Activated naive CD4-positive, alpha-beta T cell treated with anti-CD3 and anti-CD28 coated beads for 36 hours (primary cell): ENCODE data around the gene CRMP1. TPM values are rescaled to one million over a fixed set of nuclear protein-coding genes. Genes with fewer than 3 reads are reported as not detected.

Experiments used
- CTCF ChIA-PET: fragments of 350-600 bp; sonication (Branson Sonifier 250); formaldehyde crosslinking; loops from one replicate; lab custom pipeline; 2021; ENCODE audit warnings: antibody characterized with exemption; lab: Charles Lee
- DNase-seq: peaks from one replicate; pipeline ENCODE4 v3.0.0-alpha.2; 2020
- H3K27ac Mint-ChIP-seq: one replicate; pipeline ENCODE4 v1.8.0; 2021; ENCODE audit warnings: mild to moderate bottlenecking, mixed read lengths
- H3K27me3 Mint-ChIP-seq: one replicate; pipeline ENCODE4 v1.8.0; 2021; ENCODE audit warnings: low read depth, mixed read lengths
- H3K36me3 Mint-ChIP-seq: one replicate; pipeline ENCODE4 v1.8.0; 2021; ENCODE audit warnings: low read depth, mixed read lengths
- H3K4me1 Mint-ChIP-seq: one replicate; pipeline ENCODE4 v1.8.0; 2021; ENCODE audit warnings: low read depth, mixed read lengths
- H3K4me3 Mint-ChIP-seq: one replicate; pipeline ENCODE4 v1.8.0; 2021; ENCODE audit warnings: mild to moderate bottlenecking, moderate library complexity, mixed read lengths
- H3K9me3 Mint-ChIP-seq: one replicate; pipeline ENCODE4 v1.8.0; 2021; ENCODE audit warnings: mixed read lengths
- intact Hi-C: fragments of 100-400 bp; cut with micrococcal nuclease; formaldehyde crosslinking; loops from one replicate; pipeline ENCODE4 v1.15.1; 2023
- total RNA-seq, 2 experiments: library from RNA; stranded (reverse); gene quantifications; one replicate each; pipeline ENCODE4 v1.2.3, GENCODE V29; 2021

CRMP1 gene
- total RNA-seq, 2 experiments from 2014 or later, result not detected

DNA sequence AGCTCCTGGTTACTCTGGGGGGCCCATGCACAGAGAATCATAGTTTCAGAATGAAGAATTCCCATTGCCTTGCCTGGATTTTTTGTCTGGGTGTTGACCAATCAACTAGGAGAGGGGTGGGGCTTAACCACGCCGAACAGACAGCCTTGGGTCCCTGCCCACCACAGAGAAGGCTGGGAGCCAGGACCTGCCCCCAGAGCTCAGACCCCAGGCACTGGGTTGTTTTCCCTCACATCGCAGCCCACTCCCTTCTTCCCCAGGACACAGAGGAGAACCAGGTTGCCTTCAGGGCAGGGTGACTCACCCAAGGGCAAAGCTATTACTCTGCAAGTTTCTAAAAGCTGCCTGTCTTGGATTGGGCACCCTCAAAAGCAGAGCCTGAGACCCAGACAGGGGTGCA is 23.3 kb upstream of the CRMP1 start:
- CTCF ChIA-PET, result interaction anchor here (0.6 kb wide), 1 partner anchor 719 kb away, joined by 3 read pairs; no protein-coding TSS in a partner anchor

DNA sequence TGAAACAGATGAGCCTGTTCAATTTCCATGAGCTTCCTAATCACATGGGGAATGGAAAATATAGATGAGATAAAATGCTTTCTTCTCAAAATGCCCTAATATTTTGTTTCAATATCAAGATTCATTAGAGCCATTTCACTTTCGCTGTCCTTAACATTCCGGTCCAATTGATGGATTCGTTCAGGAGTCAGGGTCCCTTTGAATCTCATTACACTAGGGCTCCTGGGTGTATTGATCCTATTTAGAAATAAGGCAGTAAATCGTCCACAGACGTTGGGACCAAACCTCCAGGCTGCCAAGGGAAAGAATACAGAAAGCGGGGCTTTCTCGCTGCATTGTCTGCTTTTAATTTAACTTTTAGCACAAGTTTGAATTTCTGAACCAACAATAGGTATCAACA is 20.6 kb upstream of the CRMP1 start:
- no peaks in the 10 kb centered on the region for H3K4me1 Mint-ChIP-seq

More for the DNA sequence above, 23.3 kb upstream of the CRMP1 start:
- intact Hi-C loops, result no loop called here
- H3K27ac Mint-ChIP-seq, result no peak overlapping the region
- H3K9me3 Mint-ChIP-seq, result peaks cover 3% of the 10 kb centered on the region
- no peak for DNase-seq
- no peaks in the 10 kb centered on the region for H3K36me3 Mint-ChIP-seq
- H3K4me3 Mint-ChIP-seq, result no peak overlapping the region
- H3K27me3 Mint-ChIP-seq, result peaks cover under 1% of the 10 kb centered on the region
- no peaks in the 10 kb centered on the region for H3K4me1 Mint-ChIP-seq

DNA sequence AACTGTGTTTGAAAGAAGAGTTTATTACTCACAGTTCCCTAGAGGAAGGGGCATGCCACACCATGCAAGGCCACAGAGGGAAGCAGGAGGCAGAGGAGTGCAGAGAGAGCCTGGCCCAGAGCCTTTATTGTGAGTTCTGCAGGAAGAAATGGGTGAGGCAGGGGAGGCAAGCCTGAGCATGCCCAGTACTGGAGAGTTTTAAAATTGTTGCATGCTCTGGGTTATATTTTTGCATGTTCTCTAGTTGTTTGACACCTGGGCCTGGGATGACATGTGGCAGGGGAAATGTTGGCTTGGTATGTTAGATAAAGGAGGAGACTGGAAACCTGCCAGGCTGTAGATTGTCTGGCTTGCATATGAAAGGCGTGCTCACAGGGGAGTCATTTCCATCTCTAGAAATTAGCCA is 19.7 kb upstream of the CRMP1 start:
- no peaks in the 10 kb centered on the region for H3K36me3 Mint-ChIP-seq
- no peak overlapping the region for H3K4me3 Mint-ChIP-seq
- intact Hi-C loops, result no loop called here
- no peak overlapping the region for H3K27ac Mint-ChIP-seq
- DNase-seq, result no peak
- H3K27me3 Mint-ChIP-seq, result peaks cover 2% of the 10 kb centered on the region
- CTCF ChIA-PET, result no interaction called here
- H3K4me1 Mint-ChIP-seq, result no peaks in the 10 kb centered on the region
- peaks cover 15% of the 10 kb centered on the region for H3K9me3 Mint-ChIP-seq

More for the DNA sequence above, 20.6 kb upstream of the CRMP1 start:
- H3K4me3 Mint-ChIP-seq, result no peak overlapping the region
- DNase-seq, result no peak
- H3K27ac Mint-ChIP-seq, result no peak overlapping the region
- no peaks in the 10 kb centered on the region for H3K36me3 Mint-ChIP-seq
- H3K9me3 Mint-ChIP-seq, result peaks cover 12% of the 10 kb centered on the region
- CTCF ChIA-PET, result no interaction called here
- intact Hi-C loops, result no loop called here
- H3K27me3 Mint-ChIP-seq, result peaks cover 2% of the 10 kb centered on the region

DNA sequence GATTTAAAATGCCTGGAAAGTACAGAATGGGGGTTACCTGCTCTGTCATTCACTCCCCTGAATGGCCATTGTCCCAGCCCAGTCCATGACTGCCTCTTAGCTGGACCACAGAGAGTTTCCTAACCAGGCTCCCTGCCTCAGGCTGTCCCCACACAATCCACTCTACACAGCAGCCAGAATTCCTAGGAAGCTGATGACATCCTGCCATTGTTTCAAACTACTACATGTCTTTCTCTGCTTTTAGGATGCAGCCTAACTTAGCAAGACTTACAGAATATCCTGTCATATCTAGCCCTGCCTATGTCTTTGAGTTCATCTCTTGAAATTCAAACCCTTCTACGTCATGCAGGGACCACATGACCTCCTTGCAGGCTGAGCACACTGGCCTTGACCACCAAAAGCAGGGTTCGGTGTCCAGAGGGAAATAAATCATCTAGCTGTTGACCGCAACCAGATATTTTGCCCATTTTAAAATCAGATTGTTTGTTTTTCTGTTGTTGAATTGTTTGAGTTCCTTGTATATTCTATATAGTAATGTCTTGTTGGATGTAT is 16.1 kb upstream of the CRMP1 start:
- DNase-seq, result no peak
- peaks cover 16% of the 10 kb centered on the region for H3K27me3 Mint-ChIP-seq
- H3K27ac Mint-ChIP-seq, result no peak overlapping the region
- H3K4me3 Mint-ChIP-seq, result no peak overlapping the region
- H3K36me3 Mint-ChIP-seq, result no peaks in the 10 kb centered on the region
- intact Hi-C loops, result no loop called here
- CTCF ChIA-PET, result no interaction called here
- H3K4me1 Mint-ChIP-seq, result no peaks in the 10 kb centered on the region
- H3K9me3 Mint-ChIP-seq, result peaks cover 21% of the 10 kb centered on the region

GRCh38 chr4:5906191-5906590 is 13.3 kb upstream of the CRMP1 start:
- H3K9me3 Mint-ChIP-seq, result peaks cover 18% of the 10 kb centered on the region
- H3K4me1 Mint-ChIP-seq, result no peaks in the 10 kb centered on the region
- no peak for DNase-seq
- CTCF ChIA-PET, result interaction anchor here (0.6 kb wide), 1 partner anchor 13 kb away, joined by 4 read pairs; no protein-coding TSS in a partner anchor
- H3K27me3 Mint-ChIP-seq, result peaks cover 19% of the 10 kb centered on the region
- no peak overlapping the region for H3K4me3 Mint-ChIP-seq
- no peak overlapping the region for H3K27ac Mint-ChIP-seq
- intact Hi-C loops, result no loop called here
- H3K36me3 Mint-ChIP-seq, result no peaks in the 10 kb centered on the region

- H3K4me1 Mint-ChIP-seq, result no peaks in the 10 kb centered on the region
- no peak overlapping the region for H3K27ac Mint-ChIP-seq
- CTCF ChIA-PET, result interaction anchor here (0.6 kb wide), 1 partner anchor 13 kb away, joined by 4 read pairs; no protein-coding TSS in a partner anchor
- intact Hi-C loops, result no loop called here
- peaks cover 18% of the 10 kb centered on the region for H3K9me3 Mint-ChIP-seq
- H3K27me3 Mint-ChIP-seq, result peaks cover 19% of the 10 kb centered on the region
- H3K4me3 Mint-ChIP-seq, result no peak overlapping the region
- DNase-seq, result no peak
- H3K36me3 Mint-ChIP-seq, result no peaks in the 10 kb centered on the region
Measured at GRCh38 chr4:5905714-5906113, 12.8 kb upstream of the CRMP1 start.

GRCh38 chr4:5900844-5901243 is 8.0 kb upstream of the CRMP1 start:
- intact Hi-C loops, result no loop called here
- H3K27me3 Mint-ChIP-seq, result peaks cover 13% of the 10 kb centered on the region
- H3K27ac Mint-ChIP-seq, result no peak overlapping the region
- peaks cover 4% of the 10 kb centered on the region for H3K9me3 Mint-ChIP-seq
- no peaks in the 10 kb centered on the region for H3K36me3 Mint-ChIP-seq
- H3K4me1 Mint-ChIP-seq, result no peaks in the 10 kb centered on the region
- no peak overlapping the region for H3K4me3 Mint-ChIP-seq
- no peak for DNase-seq
- CTCF ChIA-PET, result no interaction called here

DNA sequence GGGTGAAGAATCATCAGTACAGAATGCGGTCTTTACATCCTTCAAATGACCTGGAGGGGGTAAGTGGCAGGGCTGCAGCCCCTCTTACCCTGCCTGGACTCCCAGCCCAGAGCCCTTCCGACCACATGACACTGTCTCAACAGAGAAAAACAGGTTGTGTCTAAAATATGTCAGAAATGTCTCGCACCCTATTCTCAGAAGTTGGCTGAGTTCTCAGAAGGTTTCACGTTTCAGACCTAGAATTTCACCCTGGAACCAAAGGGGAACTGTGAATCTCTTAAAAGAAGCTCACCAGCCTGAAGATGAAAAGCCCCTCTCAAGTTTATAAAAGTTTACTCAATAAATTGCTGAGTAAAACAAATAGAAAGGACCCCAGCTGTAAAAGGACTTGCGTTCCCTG is 7.0 kb upstream of the CRMP1 start:
- Mint-ChIP-seq H3K36me3 (no peaks in the 10 kb centered on the region), H3K4me3 (no peak overlapping the region), H3K4me1 (no peaks in the 10 kb centered on the region), H3K27me3 (peaks cover 15% of the 10 kb centered on the region), H3K9me3 (peaks cover 4% of the 10 kb centered on the region), H3K27ac (no peak overlapping the region)
- intact Hi-C loops, result no loop called here
- CTCF ChIA-PET, result no interaction called here
- DNase-seq, result no peak

GRCh38 chr4:5899396-5899795 is 6.5 kb upstream of the CRMP1 start:
- no peak for DNase-seq
- no peak overlapping the region for H3K4me3 Mint-ChIP-seq
- no peaks in the 10 kb centered on the region for H3K4me1 Mint-ChIP-seq
- intact Hi-C loops, result no loop called here
- no peaks in the 10 kb centered on the region for H3K36me3 Mint-ChIP-seq
- CTCF ChIA-PET, result no interaction called here
- no peak overlapping the region for H3K27ac Mint-ChIP-seq
- H3K27me3 Mint-ChIP-seq, result peaks cover 12% of the 10 kb centered on the region
- H3K9me3 Mint-ChIP-seq, result peaks cover 4% of the 10 kb centered on the region

DNA sequence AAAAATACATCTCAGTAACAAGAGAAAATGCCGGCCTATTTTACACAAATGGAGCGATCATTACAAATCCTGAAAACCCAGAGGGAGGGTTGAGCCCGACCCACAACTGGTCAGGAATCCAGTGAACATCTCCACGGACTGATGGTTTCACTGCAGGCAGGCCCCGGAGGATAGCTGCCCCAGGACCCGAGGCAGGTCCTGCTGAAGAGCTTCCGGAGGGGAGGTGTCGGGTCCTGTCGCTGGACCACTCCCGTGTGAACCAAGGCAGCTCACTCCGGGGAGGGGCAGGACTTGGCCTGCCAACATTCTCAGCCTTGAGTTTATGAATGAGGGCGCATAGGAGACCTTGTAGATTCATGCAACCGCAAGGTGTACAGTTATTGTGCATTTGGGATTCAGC is 4.8 kb upstream of the CRMP1 start:
- peaks cover 6% of the 10 kb centered on the region for H3K9me3 Mint-ChIP-seq
- no peak overlapping the region for H3K4me3 Mint-ChIP-seq
- intact Hi-C loops, result no loop called here
- CTCF ChIA-PET, result interaction anchor here (0.7 kb wide), 1 partner anchor 45 kb away, joined by 3 read pairs; no protein-coding TSS in a partner anchor
- no peaks in the 10 kb centered on the region for H3K36me3 Mint-ChIP-seq
- peaks cover 2% of the 10 kb centered on the region for H3K4me1 Mint-ChIP-seq
- H3K27ac Mint-ChIP-seq, result no peak overlapping the region
- H3K27me3 Mint-ChIP-seq, result peaks cover 17% of the 10 kb centered on the region
- no peak for DNase-seq

- Mint-ChIP-seq H3K27ac (no peak overlapping the region), H3K9me3 (peaks cover 4% of the 10 kb centered on the region), H3K36me3 (no peaks in the 10 kb centered on the region), H3K4me3 (no peak overlapping the region), H3K4me1 (peaks cover 2% of the 10 kb centered on the region), H3K27me3 (peaks cover 26% of the 10 kb centered on the region)
- CTCF ChIA-PET, result no interaction called here
- DNase-seq, result no peak
- intact Hi-C loops, result no loop called here
Measured at GRCh38 chr4:5895287-5895686, 2.4 kb upstream of the CRMP1 start.

GRCh38 chr4:5894266-5894665 is 1.4 kb upstream of the CRMP1 start:
- H3K27me3 Mint-ChIP-seq, result peaks cover 35% of the 10 kb centered on the region
- H3K27ac Mint-ChIP-seq, result no peak overlapping the region
- peaks cover 4% of the 10 kb centered on the region for H3K9me3 Mint-ChIP-seq
- H3K4me1 Mint-ChIP-seq, result peaks cover 2% of the 10 kb centered on the region
- CTCF ChIA-PET, result no interaction called here
- H3K4me3 Mint-ChIP-seq, result no peak overlapping the region
- DNase-seq, result no peak
- H3K36me3 Mint-ChIP-seq, result no peaks in the 10 kb centered on the region
- intact Hi-C loops, result no loop called here

DNA sequence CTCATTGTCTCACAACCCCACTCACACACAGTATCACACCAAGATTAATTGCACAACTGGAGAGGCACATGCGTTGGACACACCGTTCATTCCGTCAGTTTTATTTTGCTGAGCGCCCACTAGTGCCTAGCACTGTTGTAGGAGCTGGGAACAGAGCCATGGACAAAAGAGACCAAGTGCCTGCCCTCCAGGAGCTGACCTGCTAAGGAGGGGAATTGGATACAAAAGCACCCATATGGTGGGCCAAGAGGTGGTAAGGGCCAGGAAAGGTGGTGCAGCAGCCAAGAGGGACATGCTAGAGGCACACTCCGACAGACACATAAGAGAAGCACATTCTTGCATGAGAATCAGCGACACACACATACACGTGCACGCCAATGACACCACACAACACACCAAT is 705 bp upstream of the CRMP1 start:
- intact Hi-C loops, result no loop called here

More for the DNA sequence above, 705 bp upstream of the CRMP1 start:
- H3K4me3 Mint-ChIP-seq, result no peak overlapping the region
- H3K27ac Mint-ChIP-seq, result no peak overlapping the region
- H3K27me3 Mint-ChIP-seq, result peaks cover 41% of the 10 kb centered on the region
- CTCF ChIA-PET, result no interaction called here
- peaks cover 4% of the 10 kb centered on the region for H3K9me3 Mint-ChIP-seq
- no peak for DNase-seq
- H3K4me1 Mint-ChIP-seq, result peaks cover 2% of the 10 kb centered on the region
- H3K36me3 Mint-ChIP-seq, result no peaks in the 10 kb centered on the region
